GM15510 (cell line): ENCODE data around the gene LTBR.

ENCODE experiments used
- POLR2A ChIP-seq: IDR thresholded peaks from 3 replicates; pipeline ENCODE4 v1.6.1; 2011; ENCODE audit warnings: borderline replicate concordance; ENCODE audit not compliant: insufficient read length; ENCODE audit errors: extremely low read depth

The LTBR gene

GRCh38 chr12:6440391-6440790, 56.4 kb downstream of the LTBR start:
- no peak for TF ChIP-seq POLR2A
